ENCODE data around the gene PUS7L. TPM values are rescaled to one million over a fixed set of nuclear protein-coding genes. Genes with fewer than 3 reads are reported as not detected.

Gene PUS7L
- 8.7 and 14.9 TPM in 2 replicates for total RNA-seq

- peak; percentile 48 for TF ChIP-seq CTCF (IDR thresholded peaks at IDR 0.05; ENCODE audit: insufficient read depth, low read length, poor library complexity, severe bottlenecking)
- Histone ChIP-seq H3K36me3 (ENCODE audit: control insufficient read depth, insufficient read depth, low read length) (no peaks in the 10 kb centered on the region), H3K27me3 (ENCODE audit: control insufficient read depth, insufficient read depth, low read length) (no peaks in the 10 kb centered on the region), H3K4me3 (ENCODE audit: low read depth, low read length) (peak within 1 kb of the TSS; percentile 62)
- DNase-seq (ENCODE audit: low read depth) = peak; percentile 89
Measured at GRCh38 chr12:43758728-43759563, at the start of gene PUS7L, which contains the start of gene IRAK4. TSS of gene PUS7L (minus strand) at chr12:43758790. CDS start at chr12:43755245, 3,545 bp downstream. TSS of gene IRAK4 (plus strand) at chr12:43758951. CDS start at chr12:43768112, 9,161 bp downstream.

GRCh38 chr12:43807386-43807785 lies 48.8 kb upstream of the PUS7L start:
- no peak overlapping the region for H3K4me3 ChIP-seq (ENCODE audit: low read depth, low read length)
- no peak for TF ChIP-seq CTCF (IDR thresholded peaks at IDR 0.05; ENCODE audit: insufficient read depth, low read length, poor library complexity, severe bottlenecking)
- no peaks in the 10 kb centered on the region for H3K36me3 ChIP-seq (ENCODE audit: control insufficient read depth, insufficient read depth, low read length)
- H3K27me3 ChIP-seq (ENCODE audit: control insufficient read depth, insufficient read depth, low read length) = no peaks in the 10 kb centered on the region
- no peak for DNase-seq (ENCODE audit: low read depth)

GRCh38 chr12:43806737-43807072 lies 48.1 kb upstream of the PUS7L start:
- Histone ChIP-seq H3K4me3 (ENCODE audit: low read depth, low read length) (peak overlapping the region; percentile 89), H3K27me3 (ENCODE audit: control insufficient read depth, insufficient read depth, low read length) (no peaks in the 10 kb centered on the region), H3K36me3 (ENCODE audit: control insufficient read depth, insufficient read depth, low read length) (no peaks in the 10 kb centered on the region)
- DNase-seq (ENCODE audit: low read depth) = no peak
- no peak for TF ChIP-seq CTCF (IDR thresholded peaks at IDR 0.05; ENCODE audit: insufficient read depth, low read length, poor library complexity, severe bottlenecking)

- peak within 1 kb of the TSS; percentile 89 for H3K4me3 ChIP-seq (ENCODE audit: low read depth, low read length)
- H3K36me3 ChIP-seq (ENCODE audit: control insufficient read depth, insufficient read depth, low read length) = no peaks in the 10 kb centered on the region
- peak; percentile 38 for TF ChIP-seq CTCF (IDR thresholded peaks at IDR 0.05; ENCODE audit: insufficient read depth, low read length, poor library complexity, severe bottlenecking)
- no peaks in the 10 kb centered on the region for H3K27me3 ChIP-seq (ENCODE audit: control insufficient read depth, insufficient read depth, low read length)
- no peak for DNase-seq (ENCODE audit: low read depth)
Measured at GRCh38 chr12:43805860-43806736, 47.5 kb upstream of the PUS7L start, which contains the start of gene TWF1. TSS of gene TWF1 (minus strand) at chr12:43806317. CDS start at chr12:43806245, 72 bp downstream.

GRCh38 chr12:43805149-43805859 lies 46.7 kb upstream of the PUS7L start:
- Histone ChIP-seq H3K36me3 (ENCODE audit: control insufficient read depth, insufficient read depth, low read length) (no peaks in the 10 kb centered on the region), H3K4me3 (ENCODE audit: low read depth, low read length) (peak overlapping the region; percentile 89), H3K27me3 (ENCODE audit: control insufficient read depth, insufficient read depth, low read length) (no peaks in the 10 kb centered on the region)
- no peak for TF ChIP-seq CTCF (IDR thresholded peaks at IDR 0.05; ENCODE audit: insufficient read depth, low read length, poor library complexity, severe bottlenecking)
- no peak for DNase-seq (ENCODE audit: low read depth)
